Activated T-cell treated with anti-CD3 and anti-CD28 coated beads, Interleukin-2, amount 50 U/mL, for 24 hours (primary cell): ENCODE results near the gene DCAF4L1.

Source experiments
- DNase-seq: peaks from one replicate; pipeline ENCODE4 v3.0.0-alpha.2; 2020
- H3K27ac Mint-ChIP-seq: 2 replicates; pipeline ENCODE4 v1.8.0; 2020; ENCODE audit warnings: mild to moderate bottlenecking, mixed read lengths
- H3K27me3 Mint-ChIP-seq: 2 replicates; pipeline ENCODE4 v1.8.0; 2020; ENCODE audit warnings: mixed read lengths
- H3K36me3 Mint-ChIP-seq: 2 replicates; pipeline ENCODE4 v1.8.0; 2020; ENCODE audit warnings: low read depth, mixed read lengths
- H3K4me1 Mint-ChIP-seq: 2 replicates; pipeline ENCODE4 v1.8.0; 2020; ENCODE audit warnings: low read depth, mixed read lengths
- H3K4me3 Mint-ChIP-seq: 2 replicates; pipeline ENCODE4 v1.8.0; 2020; ENCODE audit warnings: mild to moderate bottlenecking, moderate library complexity, mixed read lengths
- H3K9me3 Mint-ChIP-seq: 2 replicates; pipeline ENCODE4 v1.8.0; 2020; ENCODE audit warnings: mixed read lengths

The DCAF4L1 gene

GRCh38 chr4:41981456-41981855 is at the start of gene DCAF4L1:
TSS of gene DCAF4L1 (plus strand) at chr4:41981756. CDS start at chr4:41981793, 37 bp downstream.
- Mint-ChIP-seq H3K36me3 (no peaks in the 10 kb centered on the region), H3K9me3 (no peaks in the 10 kb centered on the region), H3K27ac (no peak within 1 kb of the TSS), H3K27me3 (peaks cover 3% of the 10 kb centered on the region), H3K4me3 (no peak within 1 kb of the TSS), H3K4me1 (no peaks in the 10 kb centered on the region)
- no peak for DNase-seq

- H3K9me3 Mint-ChIP-seq = no peaks in the 10 kb centered on the region
- no peak overlapping the region for H3K4me3 Mint-ChIP-seq
- H3K27me3 Mint-ChIP-seq = no peaks in the 10 kb centered on the region
- peaks cover 30% of the 10 kb centered on the region for H3K4me1 Mint-ChIP-seq
- no peak overlapping the region for H3K27ac Mint-ChIP-seq
- no peak for DNase-seq
- peaks cover 28% of the 10 kb centered on the region for H3K36me3 Mint-ChIP-seq
These were observed 48.6 kb upstream of the DCAF4L1 start for GRCh38 chr4:41932988-41933387.

GRCh38 chr4:41933997-41934503 is 47.5 kb upstream of the DCAF4L1 start:
- peaks cover 39% of the 10 kb centered on the region for H3K4me1 Mint-ChIP-seq
- H3K9me3 Mint-ChIP-seq = no peaks in the 10 kb centered on the region
- no peak for DNase-seq
- peak overlapping the region; percentile 98 for H3K4me3 Mint-ChIP-seq
- H3K27ac Mint-ChIP-seq = peak overlapping the region; percentile 98
- no peaks in the 10 kb centered on the region for H3K27me3 Mint-ChIP-seq
- peaks cover 39% of the 10 kb centered on the region for H3K36me3 Mint-ChIP-seq

GRCh38 chr4:41934514-41934900 is 47.0 kb upstream of the DCAF4L1 start:
- peak overlapping the region; percentile 98 for H3K27ac Mint-ChIP-seq
- H3K36me3 Mint-ChIP-seq = peaks cover 43% of the 10 kb centered on the region
- DNase-seq = no peak
- H3K9me3 Mint-ChIP-seq = no peaks in the 10 kb centered on the region
- peak overlapping the region; percentile 98 for H3K4me3 Mint-ChIP-seq
- H3K4me1 Mint-ChIP-seq = peaks cover 42% of the 10 kb centered on the region
- H3K27me3 Mint-ChIP-seq = no peaks in the 10 kb centered on the region

GRCh38 chr4:41934901-41935651 is 46.5 kb upstream of the DCAF4L1 start, which contains the start of gene TMEM33:
TSS of gene TMEM33 (plus strand) at chr4:41935429. CDS start at chr4:41935485, 56 bp downstream.
- Mint-ChIP-seq H3K36me3 (peaks cover 49% of the 10 kb centered on the region), H3K9me3 (no peaks in the 10 kb centered on the region), H3K4me1 (peaks cover 46% of the 10 kb centered on the region), H3K27me3 (no peaks in the 10 kb centered on the region), H3K27ac (peak within 1 kb of the TSS; percentile 98), H3K4me3 (peak within 1 kb of the TSS; percentile 98)
- peak; percentile 87 for DNase-seq

GRCh38 chr4:41935652-41936021 is 45.9 kb upstream of the DCAF4L1 start:
- Mint-ChIP-seq H3K4me3 (peak overlapping the region; percentile 98), H3K9me3 (no peaks in the 10 kb centered on the region), H3K27me3 (no peaks in the 10 kb centered on the region), H3K36me3 (peaks cover 53% of the 10 kb centered on the region), H3K27ac (peak overlapping the region; percentile 98), H3K4me1 (peaks cover 44% of the 10 kb centered on the region)
- DNase-seq = no peak

- Mint-ChIP-seq H3K4me3 (no peak overlapping the region), H3K36me3 (peaks cover 85% of the 10 kb centered on the region), H3K4me1 (peaks cover 58% of the 10 kb centered on the region), H3K27me3 (no peaks in the 10 kb centered on the region), H3K9me3 (no peaks in the 10 kb centered on the region), H3K27ac (no peak overlapping the region)
- DNase-seq = no peak
These were observed 42.4 kb upstream of the DCAF4L1 start for GRCh38 chr4:41939016-41939626.

- Mint-ChIP-seq H3K9me3 (no peaks in the 10 kb centered on the region), H3K27ac (no peak overlapping the region), H3K36me3 (peaks cover 92% of the 10 kb centered on the region), H3K4me1 (peaks cover 50% of the 10 kb centered on the region), H3K4me3 (no peak overlapping the region), H3K27me3 (no peaks in the 10 kb centered on the region)
- no peak for DNase-seq
These were observed 40.7 kb upstream of the DCAF4L1 start for GRCh38 chr4:41940834-41941233.

- H3K36me3 Mint-ChIP-seq = peaks cover 90% of the 10 kb centered on the region
- no peak overlapping the region for H3K4me3 Mint-ChIP-seq
- peaks cover 33% of the 10 kb centered on the region for H3K4me1 Mint-ChIP-seq
- no peak for DNase-seq
- no peak overlapping the region for H3K27ac Mint-ChIP-seq
- no peaks in the 10 kb centered on the region for H3K9me3 Mint-ChIP-seq
- H3K27me3 Mint-ChIP-seq = no peaks in the 10 kb centered on the region
These were observed 38.0 kb upstream of the DCAF4L1 start for GRCh38 chr4:41943506-41943905.

GRCh38 chr4:41944089-41944488 is 37.5 kb upstream of the DCAF4L1 start:
- peaks cover 87% of the 10 kb centered on the region for H3K36me3 Mint-ChIP-seq
- H3K4me1 Mint-ChIP-seq = peaks cover 27% of the 10 kb centered on the region
- no peak overlapping the region for H3K27ac Mint-ChIP-seq
- no peak overlapping the region for H3K4me3 Mint-ChIP-seq
- H3K9me3 Mint-ChIP-seq = no peaks in the 10 kb centered on the region
- no peaks in the 10 kb centered on the region for H3K27me3 Mint-ChIP-seq
- DNase-seq = no peak

- H3K36me3 Mint-ChIP-seq = peaks cover 89% of the 10 kb centered on the region
- no peak for DNase-seq
- H3K27ac Mint-ChIP-seq = peak overlapping the region; percentile 34
- peaks cover 2% of the 10 kb centered on the region for H3K4me1 Mint-ChIP-seq
- no peak overlapping the region for H3K4me3 Mint-ChIP-seq
- no peaks in the 10 kb centered on the region for H3K9me3 Mint-ChIP-seq
- no peaks in the 10 kb centered on the region for H3K27me3 Mint-ChIP-seq
These were observed 32.0 kb upstream of the DCAF4L1 start for GRCh38 chr4:41949531-41949930.

- Mint-ChIP-seq H3K4me3 (no peak overlapping the region), H3K27ac (no peak overlapping the region), H3K9me3 (no peaks in the 10 kb centered on the region), H3K27me3 (no peaks in the 10 kb centered on the region), H3K36me3 (peaks cover 65% of the 10 kb centered on the region), H3K4me1 (no peaks in the 10 kb centered on the region)
- no peak for DNase-seq
These were observed 23.9 kb upstream of the DCAF4L1 start for GRCh38 chr4:41957634-41958033.

GRCh38 chr4:41963105-41963504 is 18.5 kb upstream of the DCAF4L1 start:
- H3K9me3 Mint-ChIP-seq = peaks cover 6% of the 10 kb centered on the region
- DNase-seq = no peak
- H3K4me3 Mint-ChIP-seq = no peak overlapping the region
- no peaks in the 10 kb centered on the region for H3K27me3 Mint-ChIP-seq
- H3K27ac Mint-ChIP-seq = no peak overlapping the region
- H3K4me1 Mint-ChIP-seq = no peaks in the 10 kb centered on the region
- H3K36me3 Mint-ChIP-seq = peaks cover 20% of the 10 kb centered on the region

- H3K27me3 Mint-ChIP-seq = no peaks in the 10 kb centered on the region
- no peak for DNase-seq
- no peak overlapping the region for H3K27ac Mint-ChIP-seq
- H3K9me3 Mint-ChIP-seq = peaks cover 15% of the 10 kb centered on the region
- H3K36me3 Mint-ChIP-seq = peaks cover 15% of the 10 kb centered on the region
- no peaks in the 10 kb centered on the region for H3K4me1 Mint-ChIP-seq
- H3K4me3 Mint-ChIP-seq = no peak overlapping the region
These were observed 17.2 kb upstream of the DCAF4L1 start for GRCh38 chr4:41964401-41964800.

GRCh38 chr4:41967392-41967791 is 14.2 kb upstream of the DCAF4L1 start:
- Mint-ChIP-seq H3K4me3 (no peak overlapping the region), H3K27ac (no peak overlapping the region), H3K9me3 (peaks cover 15% of the 10 kb centered on the region), H3K36me3 (peaks cover 8% of the 10 kb centered on the region), H3K4me1 (no peaks in the 10 kb centered on the region), H3K27me3 (peaks cover 6% of the 10 kb centered on the region)
- DNase-seq = no peak
